Hepatocyte (in vitro differentiated cells): Measurements from ENCODE around the gene AP4S1.

Experiments
- EZH2phosphoT487 ChIP-seq: fragments of 200-600 bp; sonication (generic); IDR thresholded peaks from one replicate; pipeline ENCODE4 v1.6.1; 2018; ENCODE audit warnings: antibody characterized with exemption, mild to moderate bottlenecking, low read depth, moderate library complexity; ENCODE audit not compliant: unreplicated experiment, severe bottlenecking
- TF ChIP-seq, protein P1 (sequence below): fragments of 200-600 bp; sonication (generic); IDR thresholded peaks from 2 replicates; pipeline ENCODE4 v1.5.1; 2016; ENCODE audit warnings: antibody characterized with exemption, mild to moderate bottlenecking; ENCODE audit not compliant: poor library complexity

DNA sequence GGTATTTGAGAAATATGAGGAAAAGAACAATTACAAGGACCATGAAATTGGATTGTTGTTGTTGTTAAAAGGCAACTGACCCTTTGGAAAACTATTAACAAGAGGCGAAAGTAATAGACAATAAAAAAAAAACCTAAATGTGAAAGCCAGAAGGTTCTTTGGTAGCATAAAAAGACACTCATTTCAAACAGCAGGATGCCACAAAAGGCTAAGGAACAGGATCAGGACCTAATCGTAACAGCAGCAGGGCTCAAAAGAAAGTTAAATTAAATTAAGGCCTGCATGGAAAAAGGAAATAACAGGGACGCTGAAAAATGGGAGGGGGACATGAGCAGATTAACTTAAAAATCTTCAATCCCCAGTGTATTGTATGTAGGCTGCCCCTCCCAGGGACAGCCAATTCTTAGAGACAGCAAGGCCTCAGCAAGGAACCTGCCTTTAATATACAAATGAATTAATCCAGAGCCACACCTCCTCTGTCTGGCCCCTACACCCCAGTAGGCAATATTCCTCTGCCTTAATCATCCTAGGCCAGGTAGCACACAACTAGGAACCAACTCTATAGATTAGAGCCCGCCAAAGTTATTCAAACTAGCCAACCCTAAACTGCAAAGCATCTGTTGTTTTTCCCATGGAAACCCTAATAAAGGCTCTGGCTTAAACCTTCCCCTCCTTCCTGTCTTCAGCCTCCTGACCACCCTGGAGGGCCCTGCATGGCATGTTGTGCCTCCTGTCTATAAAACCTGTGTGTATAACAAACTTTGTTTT, 28.4 kb upstream of the AP4S1 start:
- TF ChIP-seq, protein P1, sequence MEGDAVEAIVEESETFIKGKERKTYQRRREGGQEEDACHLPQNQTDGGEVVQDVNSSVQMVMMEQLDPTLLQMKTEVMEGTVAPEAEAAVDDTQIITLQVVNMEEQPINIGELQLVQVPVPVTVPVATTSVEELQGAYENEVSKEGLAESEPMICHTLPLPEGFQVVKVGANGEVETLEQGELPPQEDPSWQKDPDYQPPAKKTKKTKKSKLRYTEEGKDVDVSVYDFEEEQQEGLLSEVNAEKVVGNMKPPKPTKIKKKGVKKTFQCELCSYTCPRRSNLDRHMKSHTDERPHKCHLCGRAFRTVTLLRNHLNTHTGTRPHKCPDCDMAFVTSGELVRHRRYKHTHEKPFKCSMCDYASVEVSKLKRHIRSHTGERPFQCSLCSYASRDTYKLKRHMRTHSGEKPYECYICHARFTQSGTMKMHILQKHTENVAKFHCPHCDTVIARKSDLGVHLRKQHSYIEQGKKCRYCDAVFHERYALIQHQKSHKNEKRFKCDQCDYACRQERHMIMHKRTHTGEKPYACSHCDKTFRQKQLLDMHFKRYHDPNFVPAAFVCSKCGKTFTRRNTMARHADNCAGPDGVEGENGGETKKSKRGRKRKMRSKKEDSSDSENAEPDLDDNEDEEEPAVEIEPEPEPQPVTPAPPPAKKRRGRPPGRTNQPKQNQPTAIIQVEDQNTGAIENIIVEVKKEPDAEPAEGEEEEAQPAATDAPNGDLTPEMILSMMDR = no peak
- no peak for TF ChIP-seq EZH2phosphoT487
